HAP-1 (cell line): ENCODE results near the gene RNF112.

Source experiments
- DNase-seq, 2 experiments: peaks; one replicate each; pipeline ENCODE4 v3.0.0-alpha.2; 2016 to 2020; ENCODE audit warnings: low spot score in 2 of 2
- H3K27me3 ChIP-seq: fragments of 250-450 bp; sonication (Bioruptor Pico); 2 replicates; pipeline ENCODE4 v1.5.1; 2020; ENCODE audit warnings: low read depth, mild to moderate bottlenecking, moderate library complexity
- H3K36me3 ChIP-seq: fragments of 250-450 bp; sonication (Bioruptor Pico); replicated peaks from 2 replicates; pipeline ENCODE4 v1.5.1; 2020; ENCODE audit warnings: mild to moderate bottlenecking
- H3K4me1 ChIP-seq: fragments of 250-450 bp; sonication (Bioruptor Pico); 2 replicates; pipeline ENCODE4 v1.5.1; 2020; ENCODE audit warnings: mild to moderate bottlenecking
- H3K4me3 ChIP-seq: fragments of 250-450 bp; sonication (Bioruptor Pico); 2 replicates; pipeline ENCODE4 v1.5.1; 2020; ENCODE audit warnings: mild to moderate bottlenecking, moderate library complexity
- H3K9me3 ChIP-seq: fragments of 250-450 bp; sonication (Bioruptor Pico); 2 replicates; pipeline ENCODE4 v1.5.1; 2020; ENCODE audit warnings: mild to moderate bottlenecking, moderate library complexity
- in situ Hi-C: fragments of 300-500 bp; cut with MboI; formaldehyde crosslinking; loops from 3 replicates; pipeline ENCODE4 v1.14.3; 2020; ENCODE audit warnings: low sequenced_read_pairs, inconsistent platforms, mixed read lengths

RNF112 gene

GRCh38 chr17:19379361-19380065 is 31.5 kb upstream of the RNF112 start:
- Histone ChIP-seq H3K36me3 (peaks cover 40% of the 10 kb centered on the region), H3K27me3 (no peaks in the 10 kb centered on the region), H3K4me3 (peak overlapping the region; percentile 55), H3K9me3 (no peaks in the 10 kb centered on the region), H3K4me1 (peaks cover 11% of the 10 kb centered on the region; the same call in 1 of the 2 replicates)
- no peak for DNase-seq
- in situ Hi-C loops: no loop called here

GRCh38 chr17:19380481-19381301 is 30.3 kb upstream of the RNF112 start:
- H3K9me3 ChIP-seq: no peaks in the 10 kb centered on the region
- peaks cover 46% of the 10 kb centered on the region for H3K36me3 ChIP-seq
- no peak for DNase-seq
- H3K4me3 ChIP-seq: no peak overlapping the region
- H3K4me1 ChIP-seq: peaks cover 11% of the 10 kb centered on the region; the same call in 1 of the 2 replicates
- H3K27me3 ChIP-seq: no peaks in the 10 kb centered on the region
- in situ Hi-C loops: no loop called here

GRCh38 chr17:19381361-19381740 is 29.7 kb upstream of the RNF112 start:
- Histone ChIP-seq H3K4me1 (peaks cover 11% of the 10 kb centered on the region; the same call in 1 of the 2 replicates), H3K36me3 (peaks cover 46% of the 10 kb centered on the region), H3K4me3 (no peak overlapping the region), H3K9me3 (no peaks in the 10 kb centered on the region), H3K27me3 (no peaks in the 10 kb centered on the region)
- no peak for DNase-seq
- in situ Hi-C loops: no loop called here

- no peak for DNase-seq
- in situ Hi-C loops: no loop called here
- H3K27me3 ChIP-seq: no peaks in the 10 kb centered on the region
- H3K9me3 ChIP-seq: no peaks in the 10 kb centered on the region
- H3K4me1 ChIP-seq: peaks cover 9% of the 10 kb centered on the region; the same call in 1 of the 2 replicates
- H3K4me3 ChIP-seq: no peak overlapping the region
- H3K36me3 ChIP-seq: peaks cover 46% of the 10 kb centered on the region
Observed at GRCh38 chr17:19381741-19382444, 29.1 kb upstream of the RNF112 start.

- Histone ChIP-seq H3K4me1 (peaks cover 6% of the 10 kb centered on the region; the same call in 1 of the 2 replicates), H3K4me3 (no peak overlapping the region), H3K9me3 (no peaks in the 10 kb centered on the region), H3K36me3 (peaks cover 46% of the 10 kb centered on the region), H3K27me3 (no peaks in the 10 kb centered on the region)
- no peak for DNase-seq
- in situ Hi-C loops: no loop called here
Observed at GRCh38 chr17:19382531-19383444, 28.2 kb upstream of the RNF112 start.

- Histone ChIP-seq H3K9me3 (no peaks in the 10 kb centered on the region), H3K36me3 (peaks cover 46% of the 10 kb centered on the region), H3K4me3 (no peak overlapping the region), H3K27me3 (no peaks in the 10 kb centered on the region), H3K4me1 (peaks cover 6% of the 10 kb centered on the region; the same call in 1 of the 2 replicates)
- in situ Hi-C loops: no loop called here
- no peak for DNase-seq
Observed at GRCh38 chr17:19383681-19384470, 27.2 kb upstream of the RNF112 start.

GRCh38 chr17:19384723-19385391 is 26.2 kb upstream of the RNF112 start:
- Histone ChIP-seq H3K36me3 (peaks cover 38% of the 10 kb centered on the region), H3K4me3 (no peak overlapping the region), H3K4me1 (no peaks in the 10 kb centered on the region), H3K27me3 (no peaks in the 10 kb centered on the region), H3K9me3 (no peaks in the 10 kb centered on the region)
- in situ Hi-C loops: no loop called here
- no peak for DNase-seq

- Histone ChIP-seq H3K4me3 (no peak overlapping the region), H3K36me3 (peaks cover 31% of the 10 kb centered on the region), H3K27me3 (no peaks in the 10 kb centered on the region), H3K9me3 (no peaks in the 10 kb centered on the region), H3K4me1 (no peaks in the 10 kb centered on the region)
- no peak for DNase-seq
- in situ Hi-C loops: no loop called here
Observed at GRCh38 chr17:19385521-19385983, 25.5 kb upstream of the RNF112 start.

- no peaks in the 10 kb centered on the region for H3K4me1 ChIP-seq
Observed at GRCh38 chr17:19386051-19386929, 24.7 kb upstream of the RNF112 start.

GRCh38 chr17:19386974-19387920 is 23.8 kb upstream of the RNF112 start, which contains the start of gene MFAP4:
Gene MFAP4, minus strand, starts transcription at chr17:19387190. Its CDS starts 35 bp downstream, at chr17:19387155.
- Histone ChIP-seq H3K9me3 (no peaks in the 10 kb centered on the region), H3K4me3 (no peak within 1 kb of the TSS), H3K36me3 (peaks cover 24% of the 10 kb centered on the region), H3K27me3 (no peaks in the 10 kb centered on the region), H3K4me1 (no peaks in the 10 kb centered on the region)
- no peak for DNase-seq
- in situ Hi-C loops: no loop called here

More at GRCh38 chr17:19386051-19386929, 24.7 kb upstream of the RNF112 start:
- Histone ChIP-seq H3K27me3 (no peaks in the 10 kb centered on the region), H3K36me3 (peaks cover 24% of the 10 kb centered on the region), H3K9me3 (no peaks in the 10 kb centered on the region), H3K4me3 (no peak overlapping the region)
- in situ Hi-C loops: no loop called here
- DNase-seq: no peak
